Activated CD4-positive, alpha-beta T cell treated with anti-CD3 and anti-CD28 coated beads, Interleukin-2, amount 50 U/mL, for 16 hours (primary cell): ENCODE data around the gene AZI2.

ENCODE experiments used
- DNase-seq: peaks from one replicate; pipeline ENCODE4 v3.0.0-alpha.2; 2020

The AZI2 gene

GRCh38 chr3:28300345-28300962 is 48.2 kb downstream of the AZI2 start:
- DNase-seq: no peak

- no peak for DNase-seq
Measured at GRCh38 chr3:28299705-28300104, 48.9 kb downstream of the AZI2 start.

DNA sequence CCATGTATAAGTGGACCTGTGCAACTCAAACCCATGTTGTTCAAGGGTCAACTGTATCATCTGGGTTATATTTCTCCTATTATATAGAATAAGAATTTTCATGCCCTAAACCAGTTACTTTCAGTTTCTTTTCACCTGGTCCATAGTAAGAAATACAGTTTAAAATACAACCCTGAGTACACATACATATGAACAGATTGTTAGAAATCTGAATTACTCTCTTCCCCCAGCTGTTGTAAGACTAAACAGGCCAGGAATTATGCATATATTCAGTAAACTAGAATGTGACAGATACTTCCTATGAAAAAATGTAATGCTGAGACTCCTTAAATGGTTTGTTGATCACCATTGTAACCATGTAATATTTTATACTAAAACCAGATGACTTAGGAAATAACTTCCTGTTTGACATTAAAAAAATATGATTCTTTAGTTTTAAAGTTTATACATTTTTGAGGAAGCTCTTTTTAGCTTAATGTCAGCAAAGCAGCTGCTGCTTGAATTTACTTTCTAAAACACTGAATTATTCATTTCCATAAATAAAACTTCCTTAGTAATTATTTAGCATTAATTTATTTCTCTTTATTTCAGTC is 52.6 kb downstream of the AZI2 start:
- DNase-seq: no peak

DNA sequence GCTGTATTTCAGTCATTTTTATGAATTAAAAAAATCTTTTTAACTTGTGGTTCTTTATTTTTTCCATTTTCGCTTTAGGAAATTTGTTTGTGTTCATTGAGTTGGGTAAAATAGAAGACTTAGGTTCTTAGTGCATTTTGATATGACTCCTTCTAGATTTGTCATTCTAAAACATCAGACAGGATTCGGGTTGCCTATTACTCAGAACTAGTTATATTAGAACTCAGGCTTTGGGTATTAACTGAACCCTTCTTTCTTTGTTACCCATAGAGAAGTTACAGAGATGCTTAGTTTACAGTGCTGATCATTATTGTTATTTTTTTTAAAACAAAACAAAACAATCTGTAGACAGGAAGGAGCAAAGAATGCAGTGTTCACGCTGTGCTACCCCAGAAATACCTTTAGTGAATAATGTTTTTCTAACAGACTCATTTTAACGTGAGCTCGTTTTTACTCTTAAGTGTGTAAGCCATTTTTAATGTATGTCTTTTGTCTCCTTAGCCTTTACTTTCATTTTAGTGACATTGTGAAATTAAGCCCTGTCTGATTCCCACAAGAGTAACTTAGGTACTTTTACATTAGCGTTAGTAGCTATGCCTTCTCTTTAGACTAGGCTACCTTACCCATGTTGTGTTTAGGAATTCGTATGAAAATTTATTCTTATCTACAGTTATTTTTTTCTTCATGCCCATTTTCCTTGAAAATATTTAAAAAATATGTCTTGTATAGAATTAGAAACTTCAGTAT is 53.8 kb downstream of the AZI2 start:
- DNase-seq: no peak

DNA sequence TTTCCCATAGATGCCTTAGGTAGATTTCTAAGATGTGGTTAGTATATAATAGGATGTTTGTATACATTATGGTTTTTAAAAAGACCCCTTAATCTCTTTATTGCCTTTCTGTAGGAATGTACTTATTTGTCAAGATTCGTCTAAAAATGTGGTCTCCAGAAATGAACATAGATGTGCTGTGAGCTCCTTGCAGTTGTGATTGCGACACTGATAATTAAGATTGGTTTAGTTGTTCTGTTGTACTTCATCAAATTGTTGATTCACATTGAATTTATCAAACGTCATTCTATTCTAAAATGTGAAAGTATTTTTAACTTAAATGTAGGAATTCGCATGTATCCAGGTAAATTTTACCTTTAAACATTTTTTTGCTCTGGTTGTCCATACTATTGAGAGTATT is 56.0 kb downstream of the AZI2 start:
- no peak for DNase-seq

DNA sequence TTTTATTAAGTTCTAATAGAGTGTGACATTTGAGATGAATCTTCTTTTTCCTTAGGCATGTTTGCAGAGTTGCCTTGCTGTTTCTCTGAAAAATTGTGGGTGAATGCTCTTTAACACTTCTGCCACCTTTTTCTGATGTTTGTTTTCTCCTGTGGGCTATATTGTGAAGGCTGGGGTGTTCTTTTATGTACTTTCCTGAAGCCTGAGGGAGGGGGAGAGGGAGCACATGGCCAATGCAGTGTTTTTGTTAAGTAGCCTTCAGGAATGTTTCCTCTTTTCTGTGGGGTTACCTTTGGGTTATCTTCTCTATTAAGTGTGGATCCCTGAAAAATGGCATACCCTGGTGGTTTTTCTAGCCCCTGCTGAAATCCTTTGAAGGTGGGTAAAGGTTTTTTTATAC is 57.0 kb downstream of the AZI2 start:
- DNase-seq: no peak

GRCh38 chr3:28290863-28291300 is 57.7 kb downstream of the AZI2 start:
- no peak for DNase-seq

- no peak for DNase-seq
Measured at GRCh38 chr3:28287046-28287445, 61.6 kb downstream of the AZI2 start.

DNA sequence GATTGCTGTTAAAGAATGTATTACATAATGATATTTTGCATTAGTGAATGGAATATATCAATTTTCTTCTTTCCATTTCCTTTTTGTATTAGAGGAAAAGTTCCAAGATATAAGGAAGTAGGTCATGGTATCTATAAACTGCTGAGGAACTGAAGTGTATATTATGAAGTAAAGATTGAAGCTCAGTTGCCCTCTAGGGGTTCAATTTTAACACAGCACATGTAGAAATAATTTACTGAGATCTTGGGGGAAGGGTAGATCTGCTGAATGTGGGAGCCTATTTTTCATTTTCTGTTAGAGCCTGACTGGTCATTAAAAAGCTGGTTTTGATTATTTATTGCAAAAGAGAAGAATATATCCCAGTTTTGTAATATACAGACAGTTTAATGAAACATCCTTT is 62.0 kb downstream of the AZI2 start:
- DNase-seq: peak; percentile 20

GRCh38 chr3:28280781-28281180 is 67.8 kb downstream of the AZI2 start:
- no peak for DNase-seq

DNA sequence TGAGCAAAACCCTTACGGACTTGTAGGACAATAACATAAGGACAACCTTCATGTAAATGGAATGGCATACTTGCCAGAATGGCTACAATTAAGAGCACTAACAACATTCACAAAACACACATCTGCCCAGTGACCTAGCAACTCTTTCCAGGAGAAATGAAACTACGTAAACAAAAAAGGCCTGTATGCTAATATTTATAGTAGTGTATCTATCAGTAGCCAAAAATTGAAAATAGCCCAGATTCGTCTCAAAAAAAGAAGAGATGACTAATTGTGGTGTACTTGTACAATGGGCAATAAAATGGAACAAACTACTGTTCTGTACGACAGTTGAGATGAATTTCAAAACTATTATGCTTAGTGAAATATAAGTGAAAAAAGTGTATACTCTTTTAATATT is 68.9 kb downstream of the AZI2 start:
- DNase-seq: no peak

DNA sequence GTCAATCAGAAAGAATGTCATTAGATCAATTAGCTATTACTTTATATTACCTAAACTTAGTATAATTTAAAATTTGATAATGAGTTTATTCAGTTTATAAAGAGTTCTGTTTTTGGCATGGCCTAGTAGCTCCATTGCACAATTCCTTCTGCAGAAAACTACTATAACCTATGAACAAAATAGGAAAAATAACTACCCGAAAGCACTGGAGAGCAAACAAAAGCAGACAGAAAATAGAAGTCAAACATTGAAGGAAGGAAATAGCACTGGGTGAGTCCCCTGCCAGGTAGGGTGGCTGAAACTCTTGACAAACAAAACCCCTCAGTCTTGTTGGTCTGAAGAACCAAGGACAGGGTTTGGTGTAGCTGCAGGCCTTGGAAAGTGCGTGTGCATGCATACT is 69.7 kb downstream of the AZI2 start:
- no peak for DNase-seq

- DNase-seq: no peak
Measured at GRCh38 chr3:28273837-28274236, 74.8 kb downstream of the AZI2 start.
